H9 (cell line): ENCODE results near the gene TP73. TPM values are rescaled to one million over a fixed set of nuclear protein-coding genes. Genes with fewer than 3 reads are reported as not detected.

Experiments
- DNase-seq: peaks from one replicate; pipeline ENCODE4 v3.0.0-alpha.2; 2017
- H2AFZ ChIP-seq: one replicate; pipeline ENCODE4 v1.6.1; 2013; ENCODE audit warnings: mild to moderate bottlenecking, low read length, control low read depth, moderate library complexity
- H2AK5ac ChIP-seq: 2 replicates; pipeline ENCODE4 v1.6.1; 2013; ENCODE audit warnings: low read length, control low read depth, mixed read lengths; ENCODE audit not compliant: insufficient read length
- H2BK120ac ChIP-seq: one replicate; pipeline ENCODE4 v1.6.1; 2013; ENCODE audit warnings: low read depth, mild to moderate bottlenecking, low read length, control low read depth, inconsistent platforms; ENCODE audit not compliant: poor library complexity, severe bottlenecking
- H2BK12ac ChIP-seq: 2 replicates; pipeline ENCODE4 v1.6.1; 2013; ENCODE audit warnings: low read length, control low read depth, mixed read lengths, low read depth; ENCODE audit not compliant: insufficient read length
- H2BK15ac ChIP-seq: 2 replicates; pipeline ENCODE4 v1.6.1; 2013; ENCODE audit warnings: low read depth, low read length, control low read depth
- H2BK20ac ChIP-seq: one replicate; pipeline ENCODE4 v1.6.1; 2013; ENCODE audit warnings: low read depth, mild to moderate bottlenecking, low read length, control low read depth, inconsistent platforms; ENCODE audit not compliant: poor library complexity, severe bottlenecking
- H2BK5ac ChIP-seq: 2 replicates; pipeline ENCODE4 v1.6.1; 2013; ENCODE audit warnings: low read length, control low read depth, mixed read lengths; ENCODE audit not compliant: insufficient read length
- H3K14ac ChIP-seq: 2 replicates; pipeline ENCODE4 v1.6.1; 2013; ENCODE audit warnings: low read length, control low read depth; ENCODE audit not compliant: insufficient read depth
- H3K18ac ChIP-seq: 2 replicates; pipeline ENCODE4 v1.6.1; 2013; ENCODE audit warnings: low read depth, mild to moderate bottlenecking, mixed read lengths, low read length, control low read depth; ENCODE audit not compliant: insufficient read length
- H3K23ac ChIP-seq: 2 replicates; pipeline ENCODE4 v1.6.1; 2013; ENCODE audit warnings: low read length, control low read depth, mixed read lengths, low read depth; ENCODE audit not compliant: insufficient read length
- H3K23me2 ChIP-seq: 2 replicates; pipeline ENCODE4 v1.6.1; 2013; ENCODE audit warnings: low read depth, mild to moderate bottlenecking, mixed read lengths, low read length, control low read depth; ENCODE audit not compliant: insufficient read length, poor library complexity, severe bottlenecking
- H3K27ac ChIP-seq: 2 replicates; pipeline ENCODE4 v1.5.1; 2013; ENCODE audit warnings: low read length, control low read depth, mixed read lengths, low read depth; ENCODE audit not compliant: insufficient read length
- H3K27me3 ChIP-seq: 2 replicates; pipeline ENCODE4 v1.6.1; 2013; ENCODE audit warnings: low read length, control low read depth, inconsistent platforms; ENCODE audit not compliant: insufficient read depth
- H3K4ac ChIP-seq: 2 replicates; pipeline ENCODE4 v1.6.1; 2013; ENCODE audit warnings: low read depth, mild to moderate bottlenecking, control low read depth, inconsistent platforms, low read length, moderate library complexity
- H3K4me1 ChIP-seq: 2 replicates; pipeline ENCODE4 v1.6.1; 2013; ENCODE audit warnings: low read length, control low read depth, inconsistent platforms; ENCODE audit not compliant: insufficient read depth
- H3K4me2 ChIP-seq: 2 replicates; pipeline ENCODE4 v1.6.1; 2013; ENCODE audit warnings: low read length, control low read depth, mixed read lengths; ENCODE audit not compliant: insufficient read length, insufficient read depth
- H3K56ac ChIP-seq: 2 replicates; pipeline ENCODE4 v1.6.1; 2013; ENCODE audit warnings: low read depth, mild to moderate bottlenecking, mixed read lengths, low read length, control low read depth; ENCODE audit not compliant: insufficient read length
- H3K79me1 ChIP-seq: 2 replicates; pipeline ENCODE4 v1.6.1; 2013; ENCODE audit warnings: low read depth, mild to moderate bottlenecking, moderate library complexity, low read length, control low read depth, inconsistent platforms; ENCODE audit not compliant: insufficient read depth, poor library complexity, severe bottlenecking
- H3K79me2 ChIP-seq: 2 replicates; pipeline ENCODE4 v1.6.1; 2013; ENCODE audit warnings: low read length, control low read depth, inconsistent platforms; ENCODE audit not compliant: insufficient read depth
- H3K9ac ChIP-seq: 2 replicates; pipeline ENCODE4 v1.6.1; 2013; ENCODE audit warnings: low read length, control low read depth, mixed read lengths; ENCODE audit not compliant: insufficient read length; ENCODE audit errors: extremely low read depth
- H3K9me3 ChIP-seq: one replicate; pipeline ENCODE4 v1.6.1; 2013; ENCODE audit warnings: low read depth, low read length, inconsistent platforms; ENCODE audit not compliant: control insufficient read depth
- H3T11ph ChIP-seq: one replicate; pipeline ENCODE4 v1.6.1; 2013; ENCODE audit warnings: mild to moderate bottlenecking, low read length, control low read depth, inconsistent platforms
- H4K20me1 ChIP-seq: one replicate; pipeline ENCODE4 v1.6.1; 2013; ENCODE audit not compliant: control insufficient read depth, insufficient read length, insufficient read depth
- H4K5ac ChIP-seq: 2 replicates; pipeline ENCODE4 v1.6.1; 2013; ENCODE audit warnings: low read depth, mild to moderate bottlenecking, mixed read lengths, low read length, control low read depth; ENCODE audit not compliant: insufficient read length
- H4K8ac ChIP-seq: replicated peaks from 2 replicates; pipeline ENCODE4 v1.6.1; 2013; ENCODE audit warnings: low read length, control low read depth, mixed read lengths, low read depth; ENCODE audit not compliant: insufficient read length
- H4K91ac ChIP-seq: 2 replicates; pipeline ENCODE4 v1.6.1; 2013; ENCODE audit warnings: low read depth, mild to moderate bottlenecking, moderate library complexity, mixed read lengths, low read length, control low read depth; ENCODE audit not compliant: insufficient read length
- H3K27ac Mint-ChIP-seq, 3 experiments: 2 replicates in 2 of 3; 3 replicates in 1 of 3; pipeline ENCODE4 v1.8.0; 2020 to 2021; ENCODE audit warnings: mixed read lengths in 3 of 3, mild to moderate bottlenecking in 1 of 3, moderate library complexity in 1 of 3
- H3K27me3 Mint-ChIP-seq: 2 replicates; pipeline ENCODE4 v1.8.0; 2021; ENCODE audit warnings: low read depth, mild to moderate bottlenecking, moderate library complexity, mixed read lengths
- H3K36me3 Mint-ChIP-seq, 3 experiments: 2 replicates in 2 of 3; 3 replicates in 1 of 3; pipeline ENCODE4 v1.8.0; 2020 to 2021; ENCODE audit warnings: low read depth in 3 of 3, mixed read lengths in 3 of 3; ENCODE audit not compliant: insufficient read depth in 1 of 3
- H3K4me1 Mint-ChIP-seq, 2 experiments: 2 replicates each; pipeline ENCODE4 v1.8.0; 2020; ENCODE audit warnings: mixed read lengths in 2 of 2
- H3K4me3 Mint-ChIP-seq, 2 experiments: 2 replicates in 1 of 2; 3 replicates in 1 of 2; pipeline ENCODE4 v1.8.0; 2020 to 2021; ENCODE audit warnings: mild to moderate bottlenecking in 2 of 2, mixed read lengths in 2 of 2, moderate library complexity in 1 of 2
- H3K9me3 Mint-ChIP-seq, 2 experiments: 2 replicates in 1 of 2; 3 replicates in 1 of 2; pipeline ENCODE4 v1.8.0; 2020; ENCODE audit warnings: mild to moderate bottlenecking in 2 of 2, mixed read lengths in 2 of 2, moderate library complexity in 1 of 2
- WGBS: extraction: QIAGEN DNeasy Blood & Tissue Kit; methylation state at CpG from one replicate; pipeline ENCODE4 v1.1.7; 2013; ENCODE audit warnings: missing lambda C conversion rate, low lambda C conversion rate, mixed read lengths; ENCODE audit not compliant: insufficient read length; ENCODE audit errors: extremely low coverage; 5-methylcytosine and 5-hydroxymethylcytosine counted together
- total RNA-seq: library from RNA; stranded (reverse); gene quantifications from 2 replicates; pipeline ENCODE4 v1.2.1, GENCODE V29; 2021
- TF ChIP-seq, protein P1 (sequence below): fragments of 200-600 bp; sonication (generic); conservative IDR thresholded peaks from 3 replicates; pipeline ENCODE4 v1.8.0; 2021; ENCODE audit warnings: antibody characterized with exemption, mild to moderate bottlenecking

TP73 gene
- total RNA-seq, 1 experiment from 2014 or later: 4.7 TPM

DNA sequence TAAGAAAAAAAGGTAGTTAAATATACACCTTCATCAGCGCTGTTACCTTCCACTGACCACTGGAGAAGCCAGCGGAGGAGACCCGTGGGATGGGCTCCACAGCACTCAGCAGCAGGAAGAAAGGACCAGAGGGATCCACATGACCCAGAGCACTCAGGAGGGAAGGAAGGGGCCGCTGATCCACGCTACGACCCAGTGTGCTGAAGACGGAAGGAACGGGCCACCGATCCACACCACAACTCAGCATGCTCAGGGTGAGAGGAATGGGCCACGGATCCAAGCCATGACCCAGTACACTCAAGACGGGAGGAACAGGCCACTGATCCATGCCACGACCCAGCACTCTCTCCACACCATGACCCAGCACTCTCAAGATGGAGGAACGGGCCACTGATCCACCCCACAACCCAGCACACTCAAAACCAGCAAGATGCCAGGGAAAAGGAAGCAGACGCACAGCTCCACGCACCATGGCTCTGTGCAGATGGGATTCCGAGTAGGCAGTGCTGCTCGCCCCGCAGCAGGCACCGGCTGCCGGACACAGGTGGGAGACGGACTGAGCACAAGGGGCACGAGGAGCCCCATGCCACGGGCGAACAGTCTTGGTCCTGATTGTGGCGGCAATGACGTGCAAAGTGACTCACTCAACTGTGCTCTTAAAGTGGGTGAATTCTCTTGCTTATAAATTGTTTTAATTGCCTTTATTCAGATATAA, 11.1 kb upstream of the TP73 start:
- Histone ChIP-seq H3K4ac (no peak overlapping the region), H3K4me2 (no peak overlapping the region), H2BK15ac (no peak overlapping the region), H2AFZ (no peak overlapping the region), H3K18ac (no peak overlapping the region), H3K9me3 (no peaks in the 10 kb centered on the region), H2BK20ac (no peak overlapping the region), H3K23me2 (no peaks in the 10 kb centered on the region), H3K56ac (no peak overlapping the region), H2BK12ac (no peak overlapping the region), H2BK5ac (no peak overlapping the region), H3K23ac (no peak overlapping the region), H4K5ac (no peak overlapping the region), H2BK120ac (no peak overlapping the region), H3K79me2 (no peaks in the 10 kb centered on the region), H3K9ac (no peak overlapping the region), H3K79me1 (no peaks in the 10 kb centered on the region), H4K20me1 (no peaks in the 10 kb centered on the region), H3K27ac (no peak overlapping the region), H3K27me3 (no peaks in the 10 kb centered on the region), H3K4me1 (no peaks in the 10 kb centered on the region), H3K14ac (no peak overlapping the region), H3T11ph (no peak overlapping the region), H4K91ac (no peak overlapping the region), H2AK5ac (no peak overlapping the region), H4K8ac (no peak overlapping the region)
- no peaks in the 10 kb centered on the region for H3K9me3 Mint-ChIP-seq
- no CpG with 5 or more reads among the region's 26 CpGs for WGBS
- DNase-seq: no peak
- no peaks in the 10 kb centered on the region for H3K4me1 Mint-ChIP-seq
- TF ChIP-seq, protein P1, sequence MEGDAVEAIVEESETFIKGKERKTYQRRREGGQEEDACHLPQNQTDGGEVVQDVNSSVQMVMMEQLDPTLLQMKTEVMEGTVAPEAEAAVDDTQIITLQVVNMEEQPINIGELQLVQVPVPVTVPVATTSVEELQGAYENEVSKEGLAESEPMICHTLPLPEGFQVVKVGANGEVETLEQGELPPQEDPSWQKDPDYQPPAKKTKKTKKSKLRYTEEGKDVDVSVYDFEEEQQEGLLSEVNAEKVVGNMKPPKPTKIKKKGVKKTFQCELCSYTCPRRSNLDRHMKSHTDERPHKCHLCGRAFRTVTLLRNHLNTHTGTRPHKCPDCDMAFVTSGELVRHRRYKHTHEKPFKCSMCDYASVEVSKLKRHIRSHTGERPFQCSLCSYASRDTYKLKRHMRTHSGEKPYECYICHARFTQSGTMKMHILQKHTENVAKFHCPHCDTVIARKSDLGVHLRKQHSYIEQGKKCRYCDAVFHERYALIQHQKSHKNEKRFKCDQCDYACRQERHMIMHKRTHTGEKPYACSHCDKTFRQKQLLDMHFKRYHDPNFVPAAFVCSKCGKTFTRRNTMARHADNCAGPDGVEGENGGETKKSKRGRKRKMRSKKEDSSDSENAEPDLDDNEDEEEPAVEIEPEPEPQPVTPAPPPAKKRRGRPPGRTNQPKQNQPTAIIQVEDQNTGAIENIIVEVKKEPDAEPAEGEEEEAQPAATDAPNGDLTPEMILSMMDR: no peak
- H3K27me3 Mint-ChIP-seq: no peaks in the 10 kb centered on the region
- H3K36me3 Mint-ChIP-seq: peaks cover 6 to 54% (median 31%) of the 10 kb centered on the region in 3 experiments; a peak in 6 of 7 replicates
- H3K27ac Mint-ChIP-seq: no peak overlapping the region; a peak in 1 of 7 replicates
- H3K4me3 Mint-ChIP-seq: no peak overlapping the region
